CD4-positive, alpha-beta T cell (primary cell): ENCODE data around the gene PPL. TPM values are rescaled to one million over a fixed set of nuclear protein-coding genes. Genes with fewer than 3 reads are reported as not detected.

Experiments used
- ATAC-seq: fragments of 200-7000 bp; cut with Tn5 transposase; one replicate; pipeline ENCODE4 v1.10.0; 2022; ENCODE audit warnings: mild to moderate bottlenecking; ENCODE audit not compliant: poor library complexity
- CTCF ChIA-PET: fragments of 350-600 bp; sonication (Branson Sonifier 250); formaldehyde crosslinking; loops from one replicate; lab custom pipeline; 2021; ENCODE audit warnings: antibody characterized with exemption, inconsistent platforms; lab: Charles Lee
- POLR2A ChIA-PET: fragments of 350-600 bp; sonication (Branson Sonifier 250); formaldehyde crosslinking; loops from one replicate; lab custom pipeline; 2021; ENCODE audit warnings: antibody characterized with exemption, inconsistent platforms; lab: Charles Lee
- DNase-seq, 14 experiments: peaks; one replicate each; pipeline ENCODE4 v3.0.0-alpha.2; 2013 to 2020; ENCODE audit warnings: mixed read lengths in 2 of 14
- H3K27ac ChIP-seq, 2 donors: one replicate each; pipeline versions ENCODE4 v1.5.1 to v1.7.0; 2013; ENCODE audit warnings: low read length in 2 of 2, low read depth in 1 of 2, mild to moderate bottlenecking in 1 of 2
- H3K27me3 ChIP-seq, 2 experiments: 1 replicate in 1 of 2; 2 replicates in 1 of 2; pipeline versions ENCODE4 v1.6.1 to v1.7.0; 2013; ENCODE audit warnings: low read length in 2 of 2, control low read depth in 1 of 2, mild to moderate bottlenecking in 1 of 2, moderate library complexity in 1 of 2; ENCODE audit not compliant: insufficient read depth in 2 of 2, control insufficient read depth in 1 of 2
- H3K36me3 ChIP-seq: one replicate; pipeline ENCODE4 v1.6.1; 2013; ENCODE audit warnings: low read length, control low read depth; ENCODE audit not compliant: insufficient read depth
- H3K4me1 ChIP-seq: one replicate; pipeline ENCODE4 v1.6.1; 2013; ENCODE audit warnings: low read length, control low read depth; ENCODE audit not compliant: insufficient read depth
- H3K4me3 ChIP-seq: one replicate; pipeline ENCODE4 v1.5.1; 2013; ENCODE audit warnings: mild to moderate bottlenecking, low read length, moderate library complexity
- H3K9me3 ChIP-seq, 2 experiments: 1 replicate in 1 of 2; 2 replicates in 1 of 2; pipeline versions ENCODE4 v1.6.1 to v1.7.0; 2013; ENCODE audit warnings: low read length in 2 of 2, mild to moderate bottlenecking in 2 of 2, control low read depth in 1 of 2, moderate library complexity in 1 of 2; ENCODE audit not compliant: control insufficient read depth in 1 of 2, insufficient read depth in 1 of 2
- H3K27ac Mint-ChIP-seq: one replicate; pipeline ENCODE4 v1.8.0; 2020; ENCODE audit warnings: mixed read lengths
- H3K27me3 Mint-ChIP-seq: one replicate; pipeline ENCODE4 v1.8.0; 2021; ENCODE audit warnings: mixed read lengths
- H3K36me3 Mint-ChIP-seq: one replicate; pipeline ENCODE4 v1.8.0; 2021; ENCODE audit warnings: low read depth, mixed read lengths
- H3K4me1 Mint-ChIP-seq: one replicate; pipeline ENCODE4 v1.8.0; 2021; ENCODE audit warnings: low read depth, mixed read lengths
- H3K4me3 Mint-ChIP-seq: one replicate; pipeline ENCODE4 v1.8.0; 2020; ENCODE audit warnings: mild to moderate bottlenecking, mixed read lengths
- H3K9me3 Mint-ChIP-seq: one replicate; pipeline ENCODE4 v1.8.0; 2020; ENCODE audit warnings: mixed read lengths
- CTCF ChIP-seq: fragments of 200-600 bp; IDR thresholded peaks from one replicate; pipeline ENCODE4 v1.8.0; 2022; ENCODE audit warnings: antibody characterized with exemption, mild to moderate bottlenecking
- intact Hi-C, 2 experiments: fragments of 100-400 bp; cut with DNase I in 1 of 2; cut with micrococcal nuclease in 1 of 2; formaldehyde crosslinking; loops; one replicate each; pipeline versions ENCODE4 v1.15.1 to v1.9.0; 2023 to 2025; cut with DNase I, micrococcal nuclease
- total RNA-seq, 174 experiments: library from RNA in 2 of 174; stranded (reverse) in 2 of 174; gene quantifications; one replicate each; pipeline ENCODE4 v1.2.3 and lab custom pipeline; 2021 to 2026

PPL gene
- total RNA-seq, 2 experiments from 2014 or later: not detected

- CTCF ChIA-PET: no interaction called here
- Histone ChIP-seq H3K4me1 (no peaks in the 10 kb centered on the region), H3K36me3 (peaks cover 82% of the 10 kb centered on the region), H3K27ac (no peak overlapping the region), H3K27me3 (no peaks in the 10 kb centered on the region), H3K9me3 (no peaks in the 10 kb centered on the region), H3K4me3 (no peak overlapping the region)
- Mint-ChIP-seq H3K36me3 (peaks cover 92% of the 10 kb centered on the region), H3K27ac (no peak overlapping the region), H3K9me3 (no peaks in the 10 kb centered on the region), H3K4me1 (peaks cover 8% of the 10 kb centered on the region), H3K4me3 (no peak overlapping the region), H3K27me3 (no peaks in the 10 kb centered on the region)
- DNase-seq (no peak), ATAC-seq (no peak)
- intact Hi-C loops: no loop called here
- TF ChIP-seq CTCF: no peak
- POLR2A ChIA-PET: no interaction called here
These were observed 77.1 kb downstream of the PPL start for GRCh38 chr16:4859900-4860255.

GRCh38 chr16:4859190-4859899, 77.6 kb downstream of the PPL start:
- H3K4me3 Mint-ChIP-seq: no peak overlapping the region
- intact Hi-C loops: no loop called here
- ATAC-seq: no peak
- H3K36me3 Mint-ChIP-seq: peaks cover 92% of the 10 kb centered on the region
- no peaks in the 10 kb centered on the region for H3K27me3 Mint-ChIP-seq
- TF ChIP-seq CTCF: no peak
- H3K9me3 Mint-ChIP-seq: no peaks in the 10 kb centered on the region
- H3K27ac Mint-ChIP-seq: no peak overlapping the region
- CTCF ChIA-PET: no interaction called here
- no peak for DNase-seq
- POLR2A ChIA-PET: no interaction called here
- Histone ChIP-seq H3K9me3 (no peaks in the 10 kb centered on the region), H3K36me3 (peaks cover 80% of the 10 kb centered on the region), H3K4me3 (no peak overlapping the region), H3K4me1 (no peaks in the 10 kb centered on the region), H3K27me3 (no peaks in the 10 kb centered on the region), H3K27ac (no peak overlapping the region)
- peaks cover 3% of the 10 kb centered on the region for H3K4me1 Mint-ChIP-seq

GRCh38 chr16:4855804-4856203, 81.1 kb downstream of the PPL start:
- Histone ChIP-seq H3K27me3 (no peaks in the 10 kb centered on the region), H3K4me1 (peaks cover 10% of the 10 kb centered on the region), H3K36me3 (peaks cover 65% of the 10 kb centered on the region), H3K9me3 (no peaks in the 10 kb centered on the region), H3K27ac (no peak overlapping the region), H3K4me3 (no peak overlapping the region)
- Mint-ChIP-seq H3K4me3 (no peak overlapping the region), H3K27me3 (no peaks in the 10 kb centered on the region), H3K4me1 (peaks cover 19% of the 10 kb centered on the region), H3K9me3 (no peaks in the 10 kb centered on the region), H3K27ac (no peak overlapping the region), H3K36me3 (peaks cover 84% of the 10 kb centered on the region)
- DNase-seq (no peak), ATAC-seq (no peak)
- intact Hi-C loops: no loop called here
- TF ChIP-seq CTCF: no peak
- CTCF ChIA-PET: no interaction called here
- POLR2A ChIA-PET: no interaction called here
